Measurements from ENCODE around the gene KCTD17.

KCTD17 gene

DNA sequence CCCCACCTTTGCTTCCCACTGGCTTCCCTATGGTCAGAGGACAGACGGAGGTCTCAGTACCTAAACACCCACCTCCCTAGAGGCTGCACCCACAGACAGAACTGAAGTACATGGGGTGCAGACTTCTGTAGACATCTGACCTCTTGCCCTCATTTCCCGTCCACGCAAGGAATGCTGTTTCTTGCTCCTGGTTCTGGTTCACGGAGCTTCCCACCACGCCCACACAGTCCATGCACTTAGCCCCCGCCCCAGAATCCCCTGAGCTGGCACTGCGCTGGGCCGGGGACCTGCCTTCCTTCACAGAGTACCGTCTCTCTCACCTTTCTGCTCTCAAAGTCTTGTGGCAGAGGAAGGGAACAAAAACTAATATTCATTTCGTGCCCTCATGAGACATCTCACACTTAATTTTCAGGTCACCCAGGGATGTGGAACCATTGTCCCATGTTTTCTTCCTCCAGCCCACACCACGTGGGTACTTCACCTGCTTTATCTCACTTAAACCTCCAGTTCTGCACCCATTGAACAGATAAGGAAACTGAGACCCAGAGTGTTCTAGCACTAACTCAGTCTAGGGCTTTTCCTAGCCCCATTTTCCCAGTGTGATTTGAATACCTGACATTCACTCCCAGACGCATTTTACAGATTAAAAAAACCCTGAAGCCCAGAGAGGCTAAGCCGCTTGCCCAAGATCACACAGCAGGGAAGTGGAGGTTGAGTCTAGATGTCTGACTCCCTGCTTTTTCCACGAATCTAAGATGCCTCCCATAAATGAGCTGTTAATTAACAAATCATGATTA is 52.3 kb downstream of the KCTD17 start:
- DNase-seq (ENCODE audit: low read depth) = no peak

GRCh38 chr22:37105154-37105553 is 53.6 kb downstream of the KCTD17 start:
- no peak for DNase-seq (ENCODE audit: low read depth)

DNA sequence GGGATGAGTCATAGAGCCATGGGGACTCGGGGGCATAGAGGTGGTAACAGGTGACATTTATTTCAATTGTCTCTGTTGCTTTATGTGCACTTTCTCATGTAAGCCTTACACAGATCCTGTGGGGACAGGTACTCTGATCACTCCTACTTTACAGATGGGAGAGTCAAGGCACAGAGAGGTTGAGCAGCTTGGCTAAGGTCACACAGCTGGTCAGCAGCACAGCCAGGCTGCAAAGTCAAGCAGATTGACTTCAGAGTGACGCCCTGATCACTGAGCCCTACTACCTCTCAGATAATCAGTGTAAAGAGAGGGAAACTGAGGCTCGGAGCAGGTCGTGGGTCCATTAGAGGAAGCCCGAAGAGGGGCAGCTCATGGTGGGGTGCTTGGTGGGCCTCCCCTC is 54.4 kb downstream of the KCTD17 start:
- DNase-seq (ENCODE audit: low read depth) = no peak

DNA sequence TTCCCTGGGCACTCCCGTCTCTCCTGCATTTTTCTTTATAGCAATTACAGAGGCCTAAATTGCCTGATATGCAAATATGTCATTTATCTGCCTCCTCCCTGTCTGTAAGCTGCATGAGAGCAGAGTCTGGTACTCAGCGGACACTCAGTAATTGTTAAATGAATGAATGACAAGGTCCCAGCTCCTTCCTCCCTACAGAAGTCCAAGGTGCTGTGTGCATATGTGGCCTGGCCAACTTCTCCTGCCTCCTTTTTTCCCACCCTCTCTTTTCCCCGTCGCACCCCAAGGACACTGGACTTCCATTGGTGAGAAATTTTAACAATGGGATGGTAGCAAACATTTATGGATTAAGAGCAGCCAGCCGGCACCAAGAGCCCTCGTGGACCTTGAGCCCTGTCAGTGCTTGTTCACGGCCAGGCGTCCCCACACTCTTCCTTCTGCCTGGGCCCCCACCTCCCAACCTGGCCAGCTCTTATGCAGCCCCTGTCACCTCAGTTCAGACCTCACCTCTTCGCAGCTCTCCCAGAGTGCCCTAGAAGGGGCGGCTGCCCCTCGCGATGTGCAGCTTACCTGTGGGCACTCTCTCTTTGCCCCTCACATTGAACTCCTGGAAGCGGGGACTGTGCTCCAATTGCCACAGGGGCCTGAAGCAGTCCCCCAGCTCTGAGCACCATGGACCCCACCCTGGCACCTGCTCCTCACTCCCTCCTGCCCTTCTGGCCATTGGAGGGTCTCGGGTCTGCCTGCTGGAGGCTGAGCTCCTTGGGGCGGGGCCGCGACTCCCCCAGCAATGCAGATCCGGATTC is 56.5 kb downstream of the KCTD17 start:
- no peak for DNase-seq (ENCODE audit: low read depth)

DNA sequence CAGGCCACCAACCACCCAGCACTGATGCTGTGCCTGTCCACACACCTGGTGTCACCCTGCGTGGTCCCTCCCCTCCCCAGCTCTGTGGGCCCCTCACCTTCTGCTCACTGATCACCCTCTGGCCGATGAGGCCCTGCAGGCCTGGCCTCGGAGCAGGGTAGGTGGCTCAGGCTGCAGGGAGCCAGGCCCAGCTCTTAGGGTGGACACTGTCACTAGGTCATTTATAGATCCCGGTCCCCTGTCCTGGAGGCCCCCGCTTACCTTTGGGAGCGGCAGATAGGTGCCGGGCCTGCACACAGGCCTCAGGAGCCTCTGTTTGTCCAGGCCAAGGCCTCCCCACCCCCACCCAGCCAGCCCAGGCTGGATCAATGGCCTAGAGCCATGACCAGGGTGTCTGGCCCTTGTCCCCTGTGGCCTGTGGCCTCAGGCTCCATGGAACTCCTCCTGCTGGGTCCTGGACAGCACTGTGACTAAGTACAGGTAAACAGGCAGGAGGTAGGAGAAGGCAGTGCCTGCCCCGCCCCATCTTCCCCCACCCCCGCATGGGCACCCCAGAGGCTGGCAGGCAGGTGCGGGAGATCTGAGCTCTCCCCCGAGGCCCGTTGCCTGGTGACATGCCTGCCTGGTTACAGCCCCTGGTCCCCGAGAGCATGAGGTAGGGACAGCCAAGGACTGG is 57.8 kb downstream of the KCTD17 start, which contains the start of gene TMPRSS6:
Gene TMPRSS6 (minus strand): TSS at position 472 of the 676 bp plus-strand sequence. CDS start 6,296 bp downstream, outside the sequence.
- DNase-seq (ENCODE audit: low read depth) = no peak

DNA sequence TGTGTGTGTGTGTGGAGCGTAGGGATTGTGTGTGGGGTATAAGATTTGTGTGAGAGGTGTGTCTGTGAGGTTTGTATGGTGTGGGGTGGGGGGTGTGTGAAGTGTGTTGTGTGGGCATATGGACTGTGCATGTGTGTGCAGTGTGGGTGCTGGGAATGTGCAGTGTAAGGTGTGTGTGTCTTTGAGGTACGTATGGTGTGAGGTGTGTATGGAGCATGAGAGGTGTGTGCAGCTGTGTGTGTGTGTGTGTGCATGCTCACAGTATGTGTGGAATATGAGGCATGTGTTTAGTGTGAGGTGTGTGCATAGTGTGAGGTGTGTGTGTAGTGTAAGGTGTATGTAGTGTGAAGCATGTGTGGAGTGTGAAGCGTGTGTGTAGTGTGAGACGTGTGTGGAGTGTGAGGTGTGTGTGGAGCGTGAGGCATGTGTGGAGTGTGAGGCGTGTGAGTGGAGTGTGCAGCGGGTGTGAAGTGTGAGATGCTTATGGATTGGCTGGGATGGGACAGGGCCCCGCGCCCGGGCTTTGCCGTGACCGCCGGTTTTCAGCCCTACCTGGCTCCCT is 59.7 kb downstream of the KCTD17 start:
- DNase-seq (ENCODE audit: low read depth) = no peak

GRCh38 chr22:37112084-37112728 is 60.7 kb downstream of the KCTD17 start:
- no peak for DNase-seq (ENCODE audit: low read depth)
